ENCODE measurements around the gene RAB11A.
A peak's percentile ranks its signal among the peaks of the same experiment; 100 is the strongest.
"Not testable (repeated sequence)": the region's sequence is repeated elsewhere in the genome, so short reads cannot be mapped to it uniquely, and the experiment has no call there.

The RAB11A gene

GRCh38 chr15:65870889-65871533 lies 1.7 kb downstream of the RAB11A start:
- Histone ChIP-seq H3K27ac (ENCODE audit: low read depth, low read length, severe bottlenecking) (peak overlapping the region; percentile 90), H3K9me3 (ENCODE audit: control insufficient read depth, low read length) (no peaks in the 10 kb centered on the region), H3K36me3 (ENCODE audit: control insufficient read depth, insufficient read depth, low read length) (peaks cover 23% of the 10 kb centered on the region), H3K4me3 (ENCODE audit: extremely low read depth, insufficient read depth, low read length, poor library complexity, severe bottlenecking) (peak overlapping the region; percentile 87), H3K4me1 (ENCODE audit: control insufficient read depth, insufficient read depth, low read length, poor library complexity, severe bottlenecking) (no peaks in the 10 kb centered on the region)
- 57 to 100% methylated on average over 1 to 2 of the region's 2 CpGs for WGBS, 2 experiments (ENCODE audit: insufficient coverage in 2 of 2)

GRCh38 chr15:65871886-65872285 lies 2.6 kb downstream of the RAB11A start:
- H3K4me1 ChIP-seq (ENCODE audit: control insufficient read depth, insufficient read depth, low read length, poor library complexity, severe bottlenecking); H3K4me3 ChIP-seq (ENCODE audit: extremely low read depth, insufficient read depth, low read length, poor library complexity, severe bottlenecking); H3K9me3 ChIP-seq (ENCODE audit: control insufficient read depth, low read length); H3K27ac ChIP-seq (ENCODE audit: low read depth, low read length, severe bottlenecking): not testable (repeated sequence)
- H3K36me3 ChIP-seq (ENCODE audit: control insufficient read depth, insufficient read depth, low read length) = peaks cover 32% of the 10 kb centered on the region
- WGBS, 2 experiments (ENCODE audit: insufficient coverage in 2 of 2) = 81 to 100% methylated on average over 2 to 7 of the region's 9 CpGs

GRCh38 chr15:65872596-65872995 lies 3.3 kb downstream of the RAB11A start:
- not testable (repeated sequence) for H3K4me3 ChIP-seq (ENCODE audit: extremely low read depth, insufficient read depth, low read length, poor library complexity, severe bottlenecking); H3K27ac ChIP-seq (ENCODE audit: low read depth, low read length, severe bottlenecking); H3K9me3 ChIP-seq (ENCODE audit: control insufficient read depth, low read length); H3K4me1 ChIP-seq (ENCODE audit: control insufficient read depth, insufficient read depth, low read length, poor library complexity, severe bottlenecking)
- peaks cover 39% of the 10 kb centered on the region for H3K36me3 ChIP-seq (ENCODE audit: control insufficient read depth, insufficient read depth, low read length)
- WGBS, 2 experiments (ENCODE audit: insufficient coverage in 2 of 2) = 95 to 100% methylated on average over 2 to 5 of the region's 5 CpGs

DNA sequence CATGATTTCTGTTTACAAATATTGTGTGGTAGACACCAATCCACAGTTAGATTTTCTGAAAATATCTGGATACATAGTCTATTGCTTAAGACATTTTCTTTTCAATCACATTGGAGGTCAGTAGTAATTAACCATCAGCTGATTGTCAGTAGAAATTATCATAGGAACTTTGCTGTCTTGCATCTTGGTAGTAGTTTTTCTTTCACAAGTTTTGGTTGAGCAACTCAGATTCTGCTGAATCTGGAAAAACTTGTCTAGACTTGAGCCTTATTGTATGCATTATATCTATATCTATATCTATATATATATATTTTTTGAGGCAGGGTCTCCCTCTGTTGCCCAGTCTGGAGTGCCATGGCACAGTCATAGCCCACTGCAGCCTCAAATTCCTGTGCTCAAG lies 4.0 kb downstream of the RAB11A start:
- Histone ChIP-seq H3K36me3 (ENCODE audit: control insufficient read depth, insufficient read depth, low read length) (peaks cover 46% of the 10 kb centered on the region), H3K4me3 (ENCODE audit: extremely low read depth, insufficient read depth, low read length, poor library complexity, severe bottlenecking) (no peak overlapping the region), H3K9me3 (ENCODE audit: control insufficient read depth, low read length) (no peaks in the 10 kb centered on the region), H3K27ac (ENCODE audit: low read depth, low read length, severe bottlenecking) (no peak overlapping the region), H3K4me1 (ENCODE audit: control insufficient read depth, insufficient read depth, low read length, poor library complexity, severe bottlenecking) (no peaks in the 10 kb centered on the region)

- no peaks in the 10 kb centered on the region for H3K4me1 ChIP-seq (ENCODE audit: control insufficient read depth, insufficient read depth, low read length, poor library complexity, severe bottlenecking)
- peaks cover 64% of the 10 kb centered on the region for H3K36me3 ChIP-seq (ENCODE audit: control insufficient read depth, insufficient read depth, low read length)
- no peak overlapping the region for H3K27ac ChIP-seq (ENCODE audit: low read depth, low read length, severe bottlenecking)
- H3K9me3 ChIP-seq (ENCODE audit: control insufficient read depth, low read length) = no peaks in the 10 kb centered on the region
- no CpG with 5 or more reads among the region's 1 CpG for WGBS, 2 experiments (ENCODE audit: insufficient coverage in 2 of 2)
- no peak overlapping the region for H3K4me3 ChIP-seq (ENCODE audit: extremely low read depth, insufficient read depth, low read length, poor library complexity, severe bottlenecking)
Observed at GRCh38 chr15:65875458-65875857, 6.2 kb downstream of the RAB11A start.

GRCh38 chr15:65877749-65878148 lies 8.5 kb downstream of the RAB11A start:
- no peaks in the 10 kb centered on the region for H3K4me1 ChIP-seq (ENCODE audit: control insufficient read depth, insufficient read depth, low read length, poor library complexity, severe bottlenecking)
- H3K36me3 ChIP-seq (ENCODE audit: control insufficient read depth, insufficient read depth, low read length) = peaks cover 82% of the 10 kb centered on the region
- H3K9me3 ChIP-seq (ENCODE audit: control insufficient read depth, low read length) = no peaks in the 10 kb centered on the region
- no peak overlapping the region for H3K27ac ChIP-seq (ENCODE audit: low read depth, low read length, severe bottlenecking)
- no peak overlapping the region for H3K4me3 ChIP-seq (ENCODE audit: extremely low read depth, insufficient read depth, low read length, poor library complexity, severe bottlenecking)
- 86 to 94% methylated on average over 1 to 3 of the region's 3 CpGs for WGBS, 2 experiments (ENCODE audit: insufficient coverage in 2 of 2)

- Histone ChIP-seq H3K36me3 (ENCODE audit: control insufficient read depth, insufficient read depth, low read length) (peaks cover 92% of the 10 kb centered on the region), H3K9me3 (ENCODE audit: control insufficient read depth, low read length) (no peaks in the 10 kb centered on the region), H3K4me1 (ENCODE audit: control insufficient read depth, insufficient read depth, low read length, poor library complexity, severe bottlenecking) (no peaks in the 10 kb centered on the region), H3K4me3 (ENCODE audit: extremely low read depth, insufficient read depth, low read length, poor library complexity, severe bottlenecking) (no peak overlapping the region), H3K27ac (ENCODE audit: low read depth, low read length, severe bottlenecking) (no peak overlapping the region)
- 100% methylated on average over 2 of the region's 3 CpGs; no CpG with 5 or more reads in 1 of the 2 experiments for WGBS, 2 experiments (ENCODE audit: insufficient coverage in 2 of 2)
Observed at GRCh38 chr15:65881766-65882434, 12.6 kb downstream of the RAB11A start.

- Histone ChIP-seq H3K27ac (ENCODE audit: low read depth, low read length, severe bottlenecking) (no peak overlapping the region), H3K4me3 (ENCODE audit: extremely low read depth, insufficient read depth, low read length, poor library complexity, severe bottlenecking) (no peak overlapping the region), H3K4me1 (ENCODE audit: control insufficient read depth, insufficient read depth, low read length, poor library complexity, severe bottlenecking) (no peaks in the 10 kb centered on the region), H3K36me3 (ENCODE audit: control insufficient read depth, insufficient read depth, low read length) (peaks cover 92% of the 10 kb centered on the region), H3K9me3 (ENCODE audit: control insufficient read depth, low read length) (no peaks in the 10 kb centered on the region)
- 91 to 93% methylated on average over 3 to 5 of the region's 6 CpGs for WGBS, 2 experiments (ENCODE audit: insufficient coverage in 2 of 2)
Observed at GRCh38 chr15:65883571-65883970, 14.3 kb downstream of the RAB11A start.

DNA sequence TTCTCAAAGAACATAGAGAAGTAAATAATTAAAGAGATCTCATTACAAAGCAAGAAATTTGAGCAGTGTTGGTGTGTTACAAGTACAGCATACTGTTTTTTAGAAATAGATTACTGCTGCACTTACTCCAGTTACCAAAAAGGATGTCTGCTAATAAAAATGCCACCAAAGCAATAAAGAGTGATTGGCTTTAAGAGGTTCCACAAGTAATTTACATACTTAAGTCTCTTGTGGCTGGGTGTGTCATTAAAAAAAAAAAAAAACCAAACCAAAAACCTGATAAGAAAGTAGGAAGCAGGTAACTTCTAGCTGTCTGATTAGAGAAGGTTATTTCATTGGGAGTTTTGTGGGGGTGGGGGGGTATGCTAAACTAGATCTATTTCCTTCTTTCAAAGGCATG lies 15.2 kb downstream of the RAB11A start:
- Histone ChIP-seq H3K4me3 (ENCODE audit: extremely low read depth, insufficient read depth, low read length, poor library complexity, severe bottlenecking) (no peak overlapping the region), H3K36me3 (ENCODE audit: control insufficient read depth, insufficient read depth, low read length) (peaks cover 91% of the 10 kb centered on the region), H3K4me1 (ENCODE audit: control insufficient read depth, insufficient read depth, low read length, poor library complexity, severe bottlenecking) (no peaks in the 10 kb centered on the region), H3K9me3 (ENCODE audit: control insufficient read depth, low read length) (no peaks in the 10 kb centered on the region), H3K27ac (ENCODE audit: low read depth, low read length, severe bottlenecking) (no peak overlapping the region)

DNA sequence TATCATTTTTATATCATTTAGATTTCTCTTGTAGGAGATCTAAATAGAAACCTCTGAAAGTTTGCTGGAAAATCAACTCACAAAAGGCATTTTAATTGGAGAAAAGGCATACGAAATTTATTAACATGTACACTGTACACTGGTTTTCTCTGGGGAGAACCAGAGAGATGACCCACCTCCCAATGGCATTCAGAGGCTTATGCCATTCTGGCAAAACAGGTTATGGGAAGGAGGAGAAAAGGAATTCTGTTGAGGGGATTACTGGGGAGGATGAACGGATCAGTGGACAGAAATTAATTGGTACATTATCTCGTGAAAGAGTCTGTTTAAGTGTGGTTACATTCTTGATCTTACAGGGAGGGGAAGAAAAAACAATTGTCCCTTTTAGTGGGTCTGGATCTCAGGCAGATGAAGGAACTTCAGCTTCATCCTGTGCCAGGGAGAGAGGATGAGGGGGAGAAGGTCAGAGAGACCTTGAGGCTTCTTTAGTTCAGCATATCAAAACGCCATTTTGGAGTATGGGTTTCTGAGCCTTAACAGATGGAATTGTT lies 16.5 kb downstream of the RAB11A start:
- H3K4me3 ChIP-seq (ENCODE audit: extremely low read depth, insufficient read depth, low read length, poor library complexity, severe bottlenecking) = no peak overlapping the region
- peaks cover 91% of the 10 kb centered on the region for H3K36me3 ChIP-seq (ENCODE audit: control insufficient read depth, insufficient read depth, low read length)
- 86 to 100% methylated on average over 3 of the region's 4 CpGs for WGBS, 2 experiments (ENCODE audit: insufficient coverage in 2 of 2)
- no peaks in the 10 kb centered on the region for H3K4me1 ChIP-seq (ENCODE audit: control insufficient read depth, insufficient read depth, low read length, poor library complexity, severe bottlenecking)
- no peaks in the 10 kb centered on the region for H3K9me3 ChIP-seq (ENCODE audit: control insufficient read depth, low read length)
- H3K27ac ChIP-seq (ENCODE audit: low read depth, low read length, severe bottlenecking) = no peak overlapping the region

GRCh38 chr15:65887565-65887964 lies 18.3 kb downstream of the RAB11A start:
- no peak overlapping the region for H3K27ac ChIP-seq (ENCODE audit: low read depth, low read length, severe bottlenecking)
- no peaks in the 10 kb centered on the region for H3K9me3 ChIP-seq (ENCODE audit: control insufficient read depth, low read length)
- H3K4me3 ChIP-seq (ENCODE audit: extremely low read depth, insufficient read depth, low read length, poor library complexity, severe bottlenecking) = no peak overlapping the region
- peaks cover 90% of the 10 kb centered on the region for H3K36me3 ChIP-seq (ENCODE audit: control insufficient read depth, insufficient read depth, low read length)
- WGBS, 2 experiments (ENCODE audit: insufficient coverage in 2 of 2) = 83% methylated on average over 2 of the region's 3 CpGs; no CpG with 5 or more reads in 1 of the 2 experiments
- no peaks in the 10 kb centered on the region for H3K4me1 ChIP-seq (ENCODE audit: control insufficient read depth, insufficient read depth, low read length, poor library complexity, severe bottlenecking)

Measured in mesodermal cell (in vitro differentiated cells).